ENCODE results near the gene POLR2A.

DNA sequence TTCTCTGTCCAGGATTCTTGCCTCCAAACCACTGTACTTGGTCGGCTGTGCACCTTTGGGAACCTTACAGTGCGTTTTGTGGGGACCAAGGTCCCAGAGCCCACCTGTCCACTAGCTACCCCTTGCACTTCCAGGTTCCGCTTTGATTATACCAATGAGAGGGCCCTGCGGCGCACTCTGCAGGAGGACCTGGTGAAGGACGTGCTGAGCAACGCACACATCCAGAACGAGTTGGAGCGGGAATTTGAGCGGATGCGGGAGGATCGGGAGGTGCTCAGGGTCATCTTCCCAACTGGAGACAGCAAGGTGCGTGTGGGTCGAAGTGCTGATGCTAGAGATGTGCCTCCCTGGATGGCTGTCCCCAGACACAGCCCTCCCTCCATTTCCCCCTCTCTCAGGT lies 18.8 kb downstream of the POLR2A start:
- TF ChIP-seq POLR2AphosphoS5 (IDR thresholded peaks at IDR 0.05; ENCODE audit: borderline replicate concordance, low read depth, low read length) = no peak
- no peak for TF ChIP-seq EZH2 (IDR thresholded peaks at IDR 0.05)
- no peak for TF ChIP-seq FOXP2 (optimal IDR thresholded peaks at IDR 0.05; ENCODE audit: control extremely low read depth, extremely low read length, insufficient read depth)

Data from SK-N-MC (cell line).